Mesothelial cell of epicardium (in vitro differentiated cells): ENCODE measurements around the gene COL15A1. TPM values are rescaled to one million over a fixed set of nuclear protein-coding genes. Genes with fewer than 3 reads are reported as not detected.

Source experiments
- DNase-seq, 2 experiments: peaks; one replicate each; pipeline ENCODE4 v3.0.0; 2021; ENCODE audit warnings: low spot score in 2 of 2; ENCODE audit not compliant: unreplicated experiment in 2 of 2
- H3K27ac Mint-ChIP-seq: 2 replicates; pipeline ENCODE4 v1.8.0; 2021; ENCODE audit warnings: mixed read lengths
- H3K27me3 Mint-ChIP-seq: 2 replicates; pipeline ENCODE4 v1.8.0; 2021; ENCODE audit warnings: low read depth, mixed read lengths
- H3K36me3 Mint-ChIP-seq: 2 replicates; pipeline ENCODE4 v1.8.0; 2021; ENCODE audit warnings: mixed read lengths
- H3K4me1 Mint-ChIP-seq: 2 replicates; pipeline ENCODE4 v1.8.0; 2021; ENCODE audit warnings: mixed read lengths
- H3K4me3 Mint-ChIP-seq: 2 replicates; pipeline ENCODE4 v1.8.0; 2021; ENCODE audit warnings: mild to moderate bottlenecking, moderate library complexity, mixed read lengths
- H3K9me3 Mint-ChIP-seq: 2 replicates; pipeline ENCODE4 v1.8.0; 2021; ENCODE audit warnings: mixed read lengths
- total RNA-seq: library from RNA; stranded (reverse); gene quantifications from 3 replicates; pipeline ENCODE4 v1.2.1, GENCODE V29; 2021
- TF ChIP-seq, protein P1 (sequence below): fragments of 200-600 bp; sonication (generic); IDR thresholded peaks from one replicate; pipeline ENCODE4 v1.5.0; 2021; ENCODE audit warnings: antibody characterized with exemption; ENCODE audit not compliant: unreplicated experiment

The COL15A1 gene
- total RNA-seq, 1 donor from 2014 or later: 50.1 TPM

DNA sequence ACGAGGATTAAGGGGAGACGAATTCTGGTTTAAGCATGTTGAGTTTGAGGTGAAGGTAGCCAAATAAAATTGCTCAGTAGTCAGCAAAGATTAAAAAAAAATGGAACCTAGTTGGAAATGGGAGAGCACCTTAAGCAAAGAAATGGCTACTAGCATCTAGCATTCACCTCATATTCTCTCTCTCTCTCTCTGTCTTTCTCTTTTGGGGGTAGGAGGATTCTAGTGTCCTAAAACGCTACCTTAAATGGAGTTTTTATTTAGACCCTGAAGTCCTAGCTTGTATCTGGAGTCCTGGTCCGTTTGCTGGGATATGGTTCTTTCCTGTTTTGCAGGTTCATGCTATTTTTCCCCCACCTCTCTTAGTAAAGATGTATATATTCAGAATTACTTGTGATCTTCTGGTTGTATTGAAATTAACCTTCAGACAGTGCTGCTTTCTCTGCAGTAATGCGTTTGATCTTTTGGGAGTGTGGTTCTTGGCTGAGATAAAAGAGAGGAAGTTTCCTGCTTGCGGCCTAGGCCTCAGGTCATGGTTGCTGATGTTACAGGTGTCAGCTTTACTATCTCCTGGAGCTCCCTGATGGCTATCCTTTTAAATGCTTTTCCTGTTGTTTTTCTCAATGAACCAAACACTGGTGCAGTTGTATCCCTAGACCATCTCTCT lies 169.2 kb downstream of the COL15A1 start:
- H3K9me3 Mint-ChIP-seq: no peaks in the 10 kb centered on the region
- no peak overlapping the region for H3K4me3 Mint-ChIP-seq
- no peaks in the 10 kb centered on the region for H3K36me3 Mint-ChIP-seq
- no peaks in the 10 kb centered on the region for H3K27me3 Mint-ChIP-seq
- H3K4me1 Mint-ChIP-seq: peaks cover 36% of the 10 kb centered on the region
- H3K27ac Mint-ChIP-seq: peak overlapping the region; percentile 11
- no peak for DNase-seq
- TF ChIP-seq, protein P1, sequence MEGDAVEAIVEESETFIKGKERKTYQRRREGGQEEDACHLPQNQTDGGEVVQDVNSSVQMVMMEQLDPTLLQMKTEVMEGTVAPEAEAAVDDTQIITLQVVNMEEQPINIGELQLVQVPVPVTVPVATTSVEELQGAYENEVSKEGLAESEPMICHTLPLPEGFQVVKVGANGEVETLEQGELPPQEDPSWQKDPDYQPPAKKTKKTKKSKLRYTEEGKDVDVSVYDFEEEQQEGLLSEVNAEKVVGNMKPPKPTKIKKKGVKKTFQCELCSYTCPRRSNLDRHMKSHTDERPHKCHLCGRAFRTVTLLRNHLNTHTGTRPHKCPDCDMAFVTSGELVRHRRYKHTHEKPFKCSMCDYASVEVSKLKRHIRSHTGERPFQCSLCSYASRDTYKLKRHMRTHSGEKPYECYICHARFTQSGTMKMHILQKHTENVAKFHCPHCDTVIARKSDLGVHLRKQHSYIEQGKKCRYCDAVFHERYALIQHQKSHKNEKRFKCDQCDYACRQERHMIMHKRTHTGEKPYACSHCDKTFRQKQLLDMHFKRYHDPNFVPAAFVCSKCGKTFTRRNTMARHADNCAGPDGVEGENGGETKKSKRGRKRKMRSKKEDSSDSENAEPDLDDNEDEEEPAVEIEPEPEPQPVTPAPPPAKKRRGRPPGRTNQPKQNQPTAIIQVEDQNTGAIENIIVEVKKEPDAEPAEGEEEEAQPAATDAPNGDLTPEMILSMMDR: no peak

DNA sequence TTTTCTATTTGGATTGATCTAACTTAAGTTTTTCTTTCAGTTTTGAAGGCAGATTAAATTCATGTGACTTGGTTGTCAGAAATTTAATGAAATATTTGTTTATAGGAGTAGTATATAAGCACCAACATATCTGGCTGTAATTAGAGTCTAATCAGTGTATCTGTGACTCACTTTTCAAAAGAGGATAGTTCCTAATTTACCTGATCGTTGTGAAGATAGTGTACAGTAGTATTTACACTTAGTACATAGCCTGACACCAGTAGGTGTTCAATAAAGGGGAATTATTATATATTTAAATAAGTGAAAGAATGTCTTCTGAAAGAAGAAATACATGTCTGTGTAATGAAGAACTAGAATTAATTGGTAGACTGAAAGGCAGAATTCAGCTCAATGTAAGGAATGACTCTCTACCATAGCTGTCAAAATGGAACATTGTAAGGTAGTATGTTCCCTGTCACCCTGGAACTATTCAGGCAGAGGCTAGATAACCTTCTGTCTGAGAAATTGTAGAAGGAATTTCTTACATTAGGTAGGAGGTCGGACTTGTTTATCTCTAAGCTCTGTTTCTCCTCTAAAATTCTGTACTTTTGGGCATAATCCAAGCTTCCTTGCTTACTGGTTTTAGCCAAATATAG lies 169.8 kb downstream of the COL15A1 start:
- Mint-ChIP-seq H3K27me3 (no peaks in the 10 kb centered on the region), H3K27ac (peak overlapping the region; percentile 11), H3K9me3 (no peaks in the 10 kb centered on the region), H3K36me3 (no peaks in the 10 kb centered on the region), H3K4me1 (peaks cover 33% of the 10 kb centered on the region), H3K4me3 (no peak overlapping the region)
- TF ChIP-seq, protein P1: no peak
- DNase-seq: no peak

DNA sequence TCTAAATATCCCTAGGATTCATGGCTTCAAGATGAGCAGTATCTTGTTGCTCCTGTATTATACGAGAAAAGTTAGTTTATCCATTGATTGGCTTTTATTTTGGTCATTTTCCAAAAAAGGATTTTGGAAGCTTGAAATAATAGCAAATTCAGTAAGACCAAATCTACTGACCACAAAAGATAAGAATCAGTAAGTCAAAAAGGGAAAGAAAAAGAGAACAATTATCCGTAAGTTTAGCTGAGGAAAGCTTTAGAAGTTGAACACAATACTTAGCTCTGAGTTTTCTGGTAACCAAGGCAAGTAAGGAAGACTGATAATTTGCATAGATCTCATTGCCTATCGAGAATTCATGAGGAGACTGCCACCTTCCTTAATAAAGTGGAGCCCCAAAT lies 170.3 kb downstream of the COL15A1 start:
- no peak for DNase-seq
- Mint-ChIP-seq H3K27ac (no peak overlapping the region), H3K4me1 (peaks cover 35% of the 10 kb centered on the region), H3K27me3 (no peaks in the 10 kb centered on the region), H3K4me3 (no peak overlapping the region), H3K36me3 (no peaks in the 10 kb centered on the region), H3K9me3 (no peaks in the 10 kb centered on the region)
- TF ChIP-seq, protein P1: no peak

DNA sequence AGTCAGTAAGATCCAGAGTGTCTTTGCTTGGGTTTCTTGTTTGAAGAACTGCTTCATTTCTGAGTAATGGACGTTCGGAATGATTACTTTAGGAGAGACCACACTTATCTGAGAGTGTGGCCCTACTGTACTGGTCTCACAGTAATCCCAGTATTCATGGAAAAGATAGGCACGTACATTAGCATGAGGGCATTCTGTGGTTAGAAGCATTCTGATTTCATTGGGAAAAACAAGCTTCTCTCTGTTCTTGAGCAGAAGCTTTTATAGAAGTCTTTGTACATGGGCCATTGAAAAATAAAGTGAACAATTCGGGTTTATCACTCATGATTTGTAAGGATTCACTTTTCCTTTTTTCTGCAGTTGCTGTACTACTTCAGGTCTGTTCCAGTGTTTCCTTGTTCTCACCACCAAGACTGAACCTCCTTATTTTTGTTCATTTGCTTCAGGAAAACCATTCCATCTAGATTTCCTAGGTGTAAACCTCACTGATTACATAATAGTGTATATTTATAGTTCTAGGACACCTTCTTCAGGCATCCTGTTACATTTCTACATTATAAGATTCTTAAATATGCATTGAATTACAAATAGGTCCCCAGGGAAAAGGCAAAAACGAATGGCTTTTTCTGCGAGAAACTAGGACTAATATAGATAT lies 171.3 kb downstream of the COL15A1 start:
- DNase-seq: no peak
- Mint-ChIP-seq H3K4me1 (peaks cover 38% of the 10 kb centered on the region), H3K27me3 (no peaks in the 10 kb centered on the region), H3K36me3 (no peaks in the 10 kb centered on the region), H3K4me3 (no peak overlapping the region), H3K27ac (no peak overlapping the region), H3K9me3 (no peaks in the 10 kb centered on the region)
- TF ChIP-seq, protein P1: no peak

DNA sequence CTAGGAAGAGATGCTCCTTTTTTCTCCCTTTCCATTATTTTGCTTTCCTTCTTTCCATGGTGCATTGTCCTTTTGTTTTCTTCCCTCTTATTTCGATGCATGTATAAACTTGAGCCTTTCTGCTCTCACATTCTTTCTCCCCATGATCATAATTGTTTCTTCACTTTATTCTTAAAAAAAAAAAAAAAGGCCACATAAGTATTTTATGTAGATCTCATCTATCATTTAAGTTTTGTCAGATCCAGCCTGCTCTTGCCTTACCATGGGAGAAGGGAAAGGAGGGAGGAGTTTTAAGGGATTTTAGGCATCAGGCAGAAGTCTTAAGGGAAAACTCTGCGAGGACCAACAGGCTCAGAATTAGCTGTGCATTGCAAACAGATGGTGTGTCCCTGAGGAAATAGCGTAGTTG lies 172.3 kb downstream of the COL15A1 start:
- no peaks in the 10 kb centered on the region for H3K27me3 Mint-ChIP-seq
- TF ChIP-seq, protein P1: no peak
- H3K4me3 Mint-ChIP-seq: no peak overlapping the region
- no peaks in the 10 kb centered on the region for H3K36me3 Mint-ChIP-seq
- H3K27ac Mint-ChIP-seq: peak overlapping the region; percentile 1
- DNase-seq: no peak
- H3K9me3 Mint-ChIP-seq: no peaks in the 10 kb centered on the region
- peaks cover 38% of the 10 kb centered on the region for H3K4me1 Mint-ChIP-seq
